Skeletal muscle tissue (tissue), 4 donors: ENCODE measurements around the gene ATG9A. TPM values are rescaled to one million over a fixed set of nuclear protein-coding genes. Genes with fewer than 3 reads are reported as not detected.
A peak's percentile ranks its signal among the peaks of the same experiment; 100 is the strongest.

Experiments used
- H3K27ac ChIP-seq: one replicate; pipeline ENCODE4 v1.7.0; 2013; ENCODE audit warnings: mild to moderate bottlenecking, low read depth, low read length, inconsistent platforms
- H3K27me3 ChIP-seq, 3 donors: one replicate each; pipeline ENCODE4 v1.7.0; 2013; ENCODE audit warnings: low read length in 3 of 3; ENCODE audit not compliant: control insufficient read depth in 3 of 3, insufficient read depth in 3 of 3
- H3K36me3 ChIP-seq, 3 donors: one replicate each; pipeline ENCODE4 v1.7.0; 2013; ENCODE audit warnings: low read length in 3 of 3; ENCODE audit not compliant: control insufficient read depth in 3 of 3, insufficient read depth in 3 of 3
- H3K4me1 ChIP-seq, 3 donors: one replicate each; pipeline ENCODE4 v1.7.0; 2013; ENCODE audit warnings: low read length in 3 of 3, mild to moderate bottlenecking in 3 of 3; ENCODE audit not compliant: control insufficient read depth in 3 of 3, insufficient read depth in 3 of 3
- H3K4me3 ChIP-seq, 3 donors: one replicate each; pipeline ENCODE4 v1.7.0; 2013; ENCODE audit warnings: low read length in 3 of 3
- H3K9ac ChIP-seq, 3 donors: one replicate each; pipeline ENCODE4 v1.7.0; 2013; ENCODE audit warnings: low read length in 3 of 3, mild to moderate bottlenecking in 3 of 3, moderate library complexity in 2 of 3, low read depth in 1 of 3
- H3K9me3 ChIP-seq, 3 donors: one replicate each; pipeline ENCODE4 v1.7.0; 2013; ENCODE audit warnings: low read length in 3 of 3; ENCODE audit not compliant: control insufficient read depth in 3 of 3
- total RNA-seq: library from RNA; depleted of rRNA; stranded (reverse); fragments of >200 nt; gene quantifications from one replicate; pipeline ENCODE4 v1.2.3, GENCODE V29; 2014
- donor health status: Osteomylitis.

The ATG9A gene
- total RNA-seq, 1 donor from 2014 or later = 16.7 TPM

GRCh38 chr2:219252900-219253752 is 23.7 kb upstream of the ATG9A start, which contains the start of gene TUBA4B:
TUBA4B (plus strand) TSS chr2:219253243; CDS start chr2:219253408, 165 bp downstream.
- H3K27ac ChIP-seq = peak within 1 kb of the TSS; percentile 96
- peaks cover 54 to 69% (median 55%) of the 10 kb centered on the region in 3 donors for H3K4me1 ChIP-seq
- H3K36me3 ChIP-seq = peaks cover 34 to 39% (median 39%) of the 10 kb centered on the region in 3 donors
- H3K9ac ChIP-seq = peak within 1 kb of the TSS; percentile 79 to 96 (median 92)
- peak within 1 kb of the TSS; percentile 83 to 92 (median 91) for H3K4me3 ChIP-seq
- H3K9me3 ChIP-seq = no peaks in the 10 kb centered on the region
- H3K27me3 ChIP-seq = peaks cover 0 to 4% (median 4%) of the 10 kb centered on the region in 3 donors

GRCh38 chr2:219252570-219252899 is 23.1 kb upstream of the ATG9A start:
- Histone ChIP-seq H3K4me3 (peak overlapping the region; percentile 83 to 92 (median 91)), H3K4me1 (peaks cover 60 to 75% (median 61%) of the 10 kb centered on the region in 3 donors), H3K27me3 (peaks cover 0 to 4% (median 4%) of the 10 kb centered on the region in 3 donors), H3K36me3 (peaks cover 39 to 45% (median 44%) of the 10 kb centered on the region in 3 donors), H3K27ac (peak overlapping the region; percentile 96), H3K9ac (peak overlapping the region; percentile 79 to 96 (median 84)), H3K9me3 (no peaks in the 10 kb centered on the region)

DNA sequence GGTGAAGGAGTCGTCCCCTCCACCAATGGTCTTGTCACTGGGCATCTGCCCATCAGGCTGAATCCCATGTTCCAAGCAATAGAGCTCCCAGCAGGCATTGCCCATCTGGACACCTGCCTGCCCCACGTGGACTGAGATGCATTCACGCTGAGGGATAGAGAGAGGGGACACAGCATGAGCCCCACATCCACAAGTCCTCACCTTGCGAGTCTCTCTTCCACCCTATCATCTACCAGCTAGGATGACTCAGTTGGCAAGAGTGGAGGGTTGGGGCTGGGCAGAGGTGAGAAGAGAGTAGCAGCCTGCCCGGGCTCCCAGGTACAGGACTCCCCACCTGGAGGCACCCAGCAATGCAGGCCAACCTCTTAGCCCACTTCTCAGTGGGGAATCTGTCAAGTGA is 22.6 kb upstream of the ATG9A start:
- H3K4me1 ChIP-seq = peaks cover 65 to 79% (median 66%) of the 10 kb centered on the region in 3 donors
- H3K4me3 ChIP-seq = peak overlapping the region; percentile 83 to 92 (median 91)
- no peaks in the 10 kb centered on the region for H3K9me3 ChIP-seq
- peaks cover 40 to 48% (median 46%) of the 10 kb centered on the region in 3 donors for H3K36me3 ChIP-seq
- H3K27ac ChIP-seq = peak overlapping the region; percentile 96
- peak overlapping the region; percentile 79 to 96 (median 84) for H3K9ac ChIP-seq
- H3K27me3 ChIP-seq = peaks cover 0 to 4% (median 4%) of the 10 kb centered on the region in 3 donors

DNA sequence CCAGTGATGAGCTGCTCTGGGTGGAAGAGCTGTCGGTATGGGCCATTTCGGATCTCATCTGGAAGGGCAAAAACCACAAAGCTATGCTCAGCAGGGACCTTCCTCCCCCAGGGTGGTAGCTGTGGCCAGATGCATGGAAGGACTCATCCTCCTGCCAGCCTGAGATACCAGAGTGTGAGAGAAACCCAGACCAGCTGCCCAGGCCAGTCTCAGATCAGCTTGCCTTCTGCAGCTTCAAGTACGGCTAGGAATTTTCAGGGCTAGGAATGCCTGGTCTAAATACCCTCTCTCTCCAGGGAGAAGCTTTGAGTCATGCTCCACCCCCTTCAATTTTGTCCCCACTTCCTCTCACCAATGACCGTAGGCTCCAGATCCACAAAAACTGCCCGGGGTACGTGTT is 22.2 kb upstream of the ATG9A start:
- H3K9me3 ChIP-seq = no peaks in the 10 kb centered on the region
- H3K36me3 ChIP-seq = peaks cover 40 to 48% (median 46%) of the 10 kb centered on the region in 3 donors
- H3K27ac ChIP-seq = peak overlapping the region; percentile 96
- H3K27me3 ChIP-seq = peaks cover 0 to 4% (median 4%) of the 10 kb centered on the region in 3 donors
- H3K4me1 ChIP-seq = peaks cover 65 to 84% (median 70%) of the 10 kb centered on the region in 3 donors
- peak overlapping the region; percentile 83 to 92 (median 91) for H3K4me3 ChIP-seq
- peak overlapping the region; percentile 64 to 96 (median 79) for H3K9ac ChIP-seq

DNA sequence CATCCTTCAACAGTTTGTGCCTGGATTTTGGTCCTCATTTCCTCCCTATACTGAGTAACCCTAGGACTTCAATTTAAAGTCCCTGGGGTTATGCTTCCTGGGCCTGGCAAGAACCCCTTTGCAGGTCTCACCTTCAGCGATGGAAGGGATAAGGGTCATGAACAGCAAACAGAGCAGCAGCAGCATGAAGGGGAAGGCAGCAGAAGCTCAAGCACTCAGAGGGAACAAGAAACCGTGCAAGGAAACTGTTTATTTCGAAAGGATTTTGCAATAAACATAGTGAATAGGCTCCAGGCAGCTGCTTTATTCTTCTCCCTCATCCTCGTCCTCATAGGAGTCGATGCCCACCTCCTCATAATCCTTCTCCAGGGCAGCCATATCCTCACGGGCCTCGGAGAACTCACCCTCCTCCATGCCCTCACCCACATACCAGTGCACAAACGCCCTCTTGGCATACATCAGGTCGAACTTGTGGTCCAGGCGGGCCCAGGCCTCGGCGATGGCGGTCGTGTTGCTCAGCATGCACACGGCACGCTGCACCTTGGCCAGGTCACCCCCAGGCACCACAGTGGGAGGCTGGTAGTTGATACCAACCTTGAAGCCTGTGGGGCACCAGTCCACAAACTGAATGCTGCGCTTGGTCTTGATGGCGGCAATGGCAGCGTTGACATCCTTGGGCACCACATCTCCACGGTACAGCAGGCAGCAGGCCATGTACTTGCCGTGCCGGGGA is 20.8 kb upstream of the ATG9A start:
- Histone ChIP-seq H3K27me3 (peaks cover 0 to 4% (median 4%) of the 10 kb centered on the region in 3 donors), H3K36me3 (peaks cover 40 to 48% (median 46%) of the 10 kb centered on the region in 3 donors), H3K9me3 (no peaks in the 10 kb centered on the region), H3K4me3 (peak overlapping the region; percentile 17 to 92 (median 91)), H3K9ac (peak overlapping the region; percentile 44 to 96 (median 63)), H3K27ac (peak overlapping the region; percentile 71), H3K4me1 (peaks cover 74 to 97% (median 78%) of the 10 kb centered on the region in 3 donors)

DNA sequence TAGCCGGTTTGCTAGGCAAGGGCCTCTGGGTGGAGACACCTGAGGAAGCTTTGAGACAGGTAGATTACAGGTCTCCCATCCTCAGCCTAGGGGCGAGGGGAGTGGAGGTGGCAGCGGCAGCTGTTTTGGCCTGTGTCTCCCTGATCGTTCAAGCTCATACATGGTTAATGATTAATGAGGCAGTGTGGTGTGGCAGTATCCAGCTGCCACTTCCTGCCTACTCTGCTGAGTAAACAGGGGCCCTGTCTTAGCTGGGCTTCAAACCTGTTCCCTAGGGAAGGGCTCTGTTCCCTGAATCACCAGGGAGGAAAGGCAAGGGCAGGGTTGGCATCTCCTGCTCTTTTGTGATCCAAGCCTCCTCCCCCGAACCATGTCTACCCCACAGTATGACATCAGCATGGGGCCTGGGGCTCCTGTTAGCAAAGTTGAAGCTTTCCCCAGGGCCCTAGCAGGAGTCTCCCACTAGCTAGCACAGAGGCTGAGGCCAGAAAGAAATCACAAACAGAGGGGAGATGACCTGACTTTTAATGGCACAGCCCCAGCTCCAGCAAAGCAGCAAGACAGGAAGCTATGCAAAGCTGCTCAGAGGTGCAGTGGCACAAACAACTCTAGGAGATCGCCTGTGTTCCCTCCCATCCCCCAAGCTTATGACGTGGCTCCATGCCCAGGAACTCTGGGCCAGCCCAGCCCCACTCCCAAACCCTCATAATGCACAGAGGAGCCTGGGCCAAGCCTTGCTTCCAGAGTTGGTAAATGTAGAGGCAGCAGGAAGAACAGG is 20.0 kb upstream of the ATG9A start:
- H3K9ac ChIP-seq = peak overlapping the region; percentile 44 to 96 (median 63)
- peaks cover 40 to 48% (median 46%) of the 10 kb centered on the region in 3 donors for H3K36me3 ChIP-seq
- peaks cover 0 to 2% (median 0%) of the 10 kb centered on the region in 3 donors for H3K27me3 ChIP-seq
- H3K9me3 ChIP-seq = no peaks in the 10 kb centered on the region
- H3K27ac ChIP-seq = peak overlapping the region; percentile 71
- peaks cover 77 to 99% (median 81%) of the 10 kb centered on the region in 3 donors for H3K4me1 ChIP-seq
- peak overlapping the region; percentile 17 to 92 (median 91) for H3K4me3 ChIP-seq

GRCh38 chr2:219248845-219249202 is 19.4 kb upstream of the ATG9A start:
- H3K27ac ChIP-seq = peak overlapping the region; percentile 71
- H3K9ac ChIP-seq = peak overlapping the region; percentile 44 to 96 (median 63)

GRCh38 chr2:219247678-219248642 is 18.5 kb upstream of the ATG9A start:
- H3K4me3 ChIP-seq = peak overlapping the region in 1 of 3 donors; percentile 2
- H3K27ac ChIP-seq = peak overlapping the region; percentile 34
- no peaks in the 10 kb centered on the region for H3K27me3 ChIP-seq
- H3K9me3 ChIP-seq = no peaks in the 10 kb centered on the region
- H3K9ac ChIP-seq = peak overlapping the region in 1 of 3 donors; percentile 51
- H3K36me3 ChIP-seq = peaks cover 40 to 48% (median 46%) of the 10 kb centered on the region in 3 donors
- peaks cover 72 to 86% (median 75%) of the 10 kb centered on the region in 3 donors for H3K4me1 ChIP-seq

More at GRCh38 chr2:219248845-219249202, 19.4 kb upstream of the ATG9A start:
- H3K4me3 ChIP-seq = peak overlapping the region; percentile 17 to 92 (median 91)
- H3K9me3 ChIP-seq = no peaks in the 10 kb centered on the region
- peaks cover 40 to 48% (median 46%) of the 10 kb centered on the region in 3 donors for H3K36me3 ChIP-seq
- H3K4me1 ChIP-seq = peaks cover 72 to 95% (median 77%) of the 10 kb centered on the region in 3 donors
- H3K27me3 ChIP-seq = no peaks in the 10 kb centered on the region
